HTERT RPE-1 (cell line): ENCODE measurements around the gene JAK2.
"Not testable (repeated sequence)": the region's sequence is repeated elsewhere in the genome, so short reads cannot be mapped to it uniquely, and the experiment has no call there.

Experiments used
- in situ Hi-C: fragments of 300-500 bp; cut with MboI; formaldehyde crosslinking; loops from 4 replicates; pipeline ENCODE4 v1.14.3; 2020; ENCODE audit warnings: low sequenced_read_pairs

The JAK2 gene

GRCh38 chr9:4984621-4985385, at the start of gene JAK2:
Gene JAK2, plus strand, starts transcription at chr9:4985272. Its CDS starts 36,716 bp downstream, at chr9:5021988.
- in situ Hi-C loops: no loop called here

- in situ Hi-C loops: no loop called here
Measured at GRCh38 chr9:4936277-4936676, 48.8 kb upstream of the JAK2 start.

- in situ Hi-C loops: no loop called here
Measured at GRCh38 chr9:4936823-4937222, 48.2 kb upstream of the JAK2 start.

GRCh38 chr9:4937446-4937845, 47.6 kb upstream of the JAK2 start:
- in situ Hi-C loops: no loop called here

GRCh38 chr9:4938496-4938895, 46.6 kb upstream of the JAK2 start:
- in situ Hi-C loops: no loop called here

- in situ Hi-C loops: no loop called here
Measured at GRCh38 chr9:4939118-4939561, 45.9 kb upstream of the JAK2 start.

- in situ Hi-C loops: not testable (repeated sequence)
Measured at GRCh38 chr9:4942042-4942691, 42.9 kb upstream of the JAK2 start.

- in situ Hi-C loops: no loop called here
Measured at GRCh38 chr9:4943346-4943745, 41.7 kb upstream of the JAK2 start.

- in situ Hi-C loops: not testable (repeated sequence)
Measured at GRCh38 chr9:4944431-4945211, 40.5 kb upstream of the JAK2 start.

GRCh38 chr9:4946937-4947336, 38.1 kb upstream of the JAK2 start:
- in situ Hi-C loops: no loop called here

GRCh38 chr9:4955836-4956235, 29.2 kb upstream of the JAK2 start:
- in situ Hi-C loops: no loop called here

GRCh38 chr9:4959031-4959430, 26.0 kb upstream of the JAK2 start:
- in situ Hi-C loops: no loop called here

GRCh38 chr9:4962085-4962484, 23.0 kb upstream of the JAK2 start:
- in situ Hi-C loops: no loop called here

GRCh38 chr9:4964540-4964939, 20.5 kb upstream of the JAK2 start:
- in situ Hi-C loops: no loop called here

- in situ Hi-C loops: no loop called here
Measured at GRCh38 chr9:4965174-4965821, 19.8 kb upstream of the JAK2 start.

GRCh38 chr9:4967523-4967922, 17.5 kb upstream of the JAK2 start:
- in situ Hi-C loops: no loop called here

GRCh38 chr9:4969130-4969529, 15.9 kb upstream of the JAK2 start:
- in situ Hi-C loops: no loop called here

GRCh38 chr9:4970970-4971641, 14.0 kb upstream of the JAK2 start:
- in situ Hi-C loops: no loop called here

- in situ Hi-C loops: no loop called here
Measured at GRCh38 chr9:4973246-4973645, 11.8 kb upstream of the JAK2 start.

- in situ Hi-C loops: no loop called here
Measured at GRCh38 chr9:4973902-4974301, 11.2 kb upstream of the JAK2 start.

- in situ Hi-C loops: no loop called here
Measured at GRCh38 chr9:4979239-4979638, 5.8 kb upstream of the JAK2 start.
